ENCODE results near the gene KRI1.

GRCh38 chr19:10546817-10547216 is 19.0 kb downstream of the KRI1 start:
- TF ChIP-seq CTCF (IDR thresholded peaks at IDR 0.05) (no peak), EP300 (IDR thresholded peaks at IDR 0.05) (no peak)
